Endothelial cell of umbilical vein (primary cell): ENCODE measurements around the gene SUSD6. TPM values are rescaled to one million over a fixed set of nuclear protein-coding genes. Genes with fewer than 3 reads are reported as not detected.

Source experiments
- BruUV-seq: library from RNA; stranded (reverse); fragments of 400-500 nt; replicated peaks from 2 replicates; lab custom pipeline; 2021; lab: Mats Ljungman, UMichigan
- CTCF ChIA-PET: fragments of 300-600, 350-600 bp; sonication (Branson Sonifier 250); formaldehyde crosslinking; loops from one replicate; lab custom pipeline; 2021; ENCODE audit warnings: antibody characterized with exemption, inconsistent platforms; lab: Charles Lee
- POLR2A ChIA-PET: fragments of 300-600, 350-600 bp; sonication (Branson Sonifier 250); formaldehyde crosslinking; loops from one replicate; lab custom pipeline; 2021; ENCODE audit warnings: antibody characterized with exemption, inconsistent platforms; lab: Charles Lee
- DNase-seq: peaks from one replicate; pipeline ENCODE4 v3.0.0-alpha.2; 2011; ENCODE audit warnings: low read depth, low spot score
- FAIRE-seq: peaks from 2 replicates; lab custom pipeline; 2011; peaks lifted over from hg19 to GRCh38; lab: Jason Lieb, UNC
- H2AFZ ChIP-seq: 2 replicates; pipeline ENCODE4 v1.6.0; 2012; ENCODE audit warnings: low read depth, low read length, control low read depth, inconsistent platforms
- H3K27ac ChIP-seq: 2 replicates; pipeline ENCODE4 v1.5.1; 2011; ENCODE audit warnings: low read depth, mild to moderate bottlenecking, control low read depth, low read length, moderate library complexity; ENCODE audit not compliant: insufficient read depth
- H3K27me3 ChIP-seq, 2 experiments: 2 replicates each; pipeline versions ENCODE4 v1.6.0 to v1.6.1; 2011; ENCODE audit warnings: low read length in 2 of 2, mixed read lengths in 1 of 2; ENCODE audit not compliant: control insufficient read depth in 2 of 2, insufficient read depth in 2 of 2
- H3K36me3 ChIP-seq, 2 experiments: 2 replicates in 1 of 2; 3 replicates in 1 of 2; pipeline ENCODE4 v1.5.1; 2011; ENCODE audit warnings: low read length in 2 of 2, mild to moderate bottlenecking in 1 of 2, moderate library complexity in 1 of 2; ENCODE audit not compliant: control insufficient read depth in 2 of 2, insufficient read depth in 2 of 2; ENCODE audit errors: extremely low read depth in 1 of 2
- H3K4me1 ChIP-seq: 3 replicates; pipeline ENCODE4 v1.5.1; 2011; ENCODE audit warnings: mild to moderate bottlenecking, low read length; ENCODE audit not compliant: control insufficient read depth, insufficient read depth; ENCODE audit errors: extremely low read depth
- H3K4me2 ChIP-seq: 2 replicates; pipeline ENCODE4 v1.6.1; 2011; ENCODE audit warnings: low read length, control low read depth, mixed read lengths; ENCODE audit not compliant: insufficient read depth
- H3K4me3 ChIP-seq, 3 experiments: fragments of 200-600 bp in 1 of 3; sonication (generic), shearing (Covaris generic) in 1 of 3; replicated peaks in 1 of 3; 2 replicates each; pipeline ENCODE4 v1.5.1; 2011 to 2016; ENCODE audit warnings: control low read depth in 3 of 3, low read length in 3 of 3, mild to moderate bottlenecking in 2 of 3, inconsistent platforms in 1 of 3, low read depth in 1 of 3, moderate library complexity in 1 of 3; ENCODE audit not compliant: insufficient read depth in 1 of 3
- H3K79me2 ChIP-seq: 2 replicates; pipeline ENCODE4 v1.6.0; 2012; ENCODE audit warnings: low read length, inconsistent platforms; ENCODE audit not compliant: control insufficient read depth, insufficient read depth
- H3K9ac ChIP-seq: replicated peaks from 2 replicates; pipeline ENCODE3; 2011; ENCODE audit warnings: low read length, control low read depth; ENCODE audit not compliant: insufficient read depth; ENCODE audit errors: extremely low read depth
- H3K9me1 ChIP-seq: replicated peaks from 3 replicates; pipeline ENCODE4 v1.6.0; 2011; ENCODE audit warnings: mild to moderate bottlenecking, low read length; ENCODE audit not compliant: control insufficient read depth, insufficient read depth; ENCODE audit errors: extremely low read depth
- H3K9me3 ChIP-seq: replicated peaks from 2 replicates; pipeline ENCODE4 v1.5.1; 2012; ENCODE audit warnings: low read length, inconsistent platforms; ENCODE audit not compliant: control insufficient read depth, insufficient read depth
- H4K20me1 ChIP-seq: replicated peaks from 2 replicates; pipeline ENCODE3; 2011; ENCODE audit warnings: mild to moderate bottlenecking, low read length; ENCODE audit not compliant: control insufficient read depth, insufficient read depth; ENCODE audit errors: extremely low read depth
- CTCF ChIP-seq, 2 donors: IDR thresholded peaks; 1 replicate in 1 of 2; 2 replicates in 1 of 2; pipeline ENCODE4 v1.5.1; 2011; ENCODE audit warnings: low read length in 2 of 2, mild to moderate bottlenecking in 2 of 2, moderate library complexity in 2 of 2, control low read depth in 1 of 2, inconsistent platforms in 1 of 2, low read depth in 1 of 2; ENCODE audit not compliant: insufficient read depth in 1 of 2; ENCODE audit errors: extremely low read depth in 1 of 2
- EZH2 ChIP-seq: IDR thresholded peaks from 2 replicates; pipeline ENCODE4 v1.6.1; 2012; ENCODE audit warnings: borderline replicate concordance, low read depth, mild to moderate bottlenecking, moderate library complexity, low read length, inconsistent platforms; ENCODE audit not compliant: severe bottlenecking
- FOS ChIP-seq: IDR thresholded peaks from 2 replicates; pipeline ENCODE4 v1.6.1; 2011; ENCODE audit warnings: mild to moderate bottlenecking, low read length, moderate library complexity, borderline replicate concordance; ENCODE audit not compliant: insufficient read depth
- GATA2 ChIP-seq: IDR thresholded peaks from 2 replicates; pipeline ENCODE4 v1.7.0; 2011; ENCODE audit warnings: low read depth, mild to moderate bottlenecking, moderate library complexity, mixed read lengths, low read length; ENCODE audit not compliant: insufficient read length, insufficient read depth
- JUN ChIP-seq: IDR thresholded peaks from 2 replicates; pipeline ENCODE4 v1.6.1; 2011; ENCODE audit warnings: borderline replicate concordance, low read depth; ENCODE audit not compliant: insufficient read length, insufficient read depth
- MAX ChIP-seq: IDR thresholded peaks from 2 replicates; pipeline ENCODE4 v1.6.1; 2011; ENCODE audit not compliant: insufficient read depth, insufficient read length
- MYC ChIP-seq: IDR thresholded peaks from one replicate; pipeline ENCODE4 v1.6.1; 2011; ENCODE audit warnings: mild to moderate bottlenecking, low read depth, low read length
- POLR2A ChIP-seq: IDR thresholded peaks from 2 replicates; pipeline ENCODE4 v1.6.1; 2012; ENCODE audit warnings: low read depth, mild to moderate bottlenecking, control low read depth, low read length
- POLR2AphosphoS5 ChIP-seq: IDR thresholded peaks from 2 replicates; pipeline ENCODE4 v1.6.1; 2012; ENCODE audit warnings: low read depth, mild to moderate bottlenecking, control low read depth, low read length, moderate library complexity; ENCODE audit not compliant: insufficient read depth
- dilution Hi-C: fragments of 300-500 bp; cut with MboI; formaldehyde crosslinking; loops from one replicate; pipeline ENCODE4 v1.15.0; 2019; ENCODE audit warnings: low sequenced_read_pairs; ENCODE audit not compliant: extremely low pct_ligation_motif_present
- intact Hi-C: fragments of 100-400 bp; cut with micrococcal nuclease; formaldehyde crosslinking; loops from one replicate; pipeline ENCODE4 v1.10.0; 2022
- polyA plus RNA-seq, 4 experiments: library from polyadenylated mRNA; depleted of rRNA in 3 of 4; stranded (reverse) in 3 of 4; unstranded in 1 of 4; fragments of >200 nt; gene quantifications; 2 replicates each; pipeline versions ENCODE4 v1.2.1 to v1.2.3, GENCODE V29; 2011 to 2012; ENCODE audit warnings: missing spikeins in 1 of 4
- total RNA-seq: library from RNA; stranded (reverse); gene quantifications from 2 replicates; pipeline ENCODE4 v1.2.3, GENCODE V29; 2021

SUSD6 gene
- total and polyA plus RNA-seq, 2 donors (not counting 3 experiments of a cell fraction or from before 2014, with no cell fraction given), result 13.4 to 19.5 TPM

GRCh38 chr14:69664265-69664664, 52.9 kb downstream of the SUSD6 start:
- no peaks in the 10 kb centered on the region for H3K9me1 ChIP-seq
- no peaks in the 10 kb centered on the region for H3K9me3 ChIP-seq
- no peak overlapping the region for H3K4me3 ChIP-seq
- no TSS peak for BruUV-seq
- TF ChIP-seq POLR2A (no peak), FOS (no peak), JUN (no peak), MYC (no peak), MAX (no peak), POLR2AphosphoS5 (no peak), EZH2 (no peak), GATA2 (no peak), CTCF (IDR thresholded peaks at IDR 0.05; ENCODE audit: extremely low read depth in 1 of 2, insufficient read depth in 1 of 2, low read depth in 1 of 2, low read length in 2 of 2) (no peak)
- H2AFZ ChIP-seq, result no peak overlapping the region
- dilution Hi-C loops, result no loop called here
- H3K4me1 ChIP-seq, result peaks cover 16% of the 10 kb centered on the region
- no peaks in the 10 kb centered on the region for H3K27me3 ChIP-seq
- H3K36me3 ChIP-seq, result no peaks in the 10 kb centered on the region
- no peak overlapping the region for H3K4me2 ChIP-seq
- no peak overlapping the region for H3K27ac ChIP-seq
- peaks cover 5% of the 10 kb centered on the region for H3K79me2 ChIP-seq
- no peak for DNase-seq
- no peak for FAIRE-seq
- H4K20me1 ChIP-seq, result no peaks in the 10 kb centered on the region
- H3K9ac ChIP-seq, result no peak overlapping the region
- ChIA-PET POLR2A (no interaction called here), CTCF (no interaction called here)
- intact Hi-C loops, result no loop called here
